Measurements from ENCODE around the gene MAD2L1BP.

GRCh38 chr6:43669922-43670622 is 34.4 kb downstream of the MAD2L1BP start:
- no peak for TF ChIP-seq CTCF (IDR thresholded peaks at IDR 0.05)
- TF ChIP-seq POLR2A (IDR thresholded peaks at IDR 0.05): no peak
